HG02623 (cell line): ENCODE data around the gene MACF1.
"Not testable (repeated sequence)": the region's sequence is repeated elsewhere in the genome, so short reads cannot be mapped to it uniquely, and the experiment has no call there.

Experiments
- ATAC-seq: cut with Tn5 transposase; IDR thresholded peaks from one replicate; pipeline ENCODE4 v1.9.1; 2021; ENCODE audit warnings: moderate library complexity; ENCODE audit not compliant: unreplicated experiment

Gene MACF1

GRCh38 chr1:39526466-39527189 is 322.1 kb downstream of the MACF1 start:
- ATAC-seq, result no peak

- not testable (repeated sequence) for ATAC-seq
Measured at GRCh38 chr1:39527190-39527579, 322.7 kb downstream of the MACF1 start.

- no peak for ATAC-seq
Measured at GRCh38 chr1:39528082-39528481, 323.6 kb downstream of the MACF1 start.

- no peak for ATAC-seq
Measured at GRCh38 chr1:39529901-39530535, 325.5 kb downstream of the MACF1 start.

GRCh38 chr1:39531526-39531925 is 327.0 kb downstream of the MACF1 start:
- ATAC-seq, result no peak

GRCh38 chr1:39533442-39533841 is 328.9 kb downstream of the MACF1 start:
- ATAC-seq, result no peak
